Measurements from ENCODE around the gene CNTN6. TPM values are rescaled to one million over a fixed set of nuclear protein-coding genes. Genes with fewer than 3 reads are reported as not detected.

CNTN6 gene
- total RNA-seq, 1 experiment from 2014 or later: not detected

GRCh38 chr3:1235526-1236120 lies 142.8 kb downstream of the CNTN6 start:
- no peak overlapping the region for H2AFZ ChIP-seq (ENCODE audit: low read depth, low read length, poor library complexity, severe bottlenecking)
- no peaks in the 10 kb centered on the region for H3K27me3 ChIP-seq (ENCODE audit: insufficient read depth, low read length)
- H3K9ac ChIP-seq (ENCODE audit: low read length): no peak overlapping the region
- no peak for DNase-seq (ENCODE audit: low read depth, low spot score)
- CTCF ChIA-PET: no interaction called here
- no peak overlapping the region for H3K4me3 ChIP-seq (replicated peaks in 1 of 2; ENCODE audit: low read depth in 1 of 2, low read length in 2 of 2)
- H3K4me2 ChIP-seq (ENCODE audit: low read length): no peak overlapping the region
- H3K79me2 ChIP-seq (ENCODE audit: insufficient read depth, low read length): no peaks in the 10 kb centered on the region
- H3K4me1 ChIP-seq (ENCODE audit: control insufficient read depth in 1 of 2, insufficient read depth in 2 of 2, low read length in 2 of 2): no peaks in the 10 kb centered on the region
- no TSS peak for BruUV-seq (replicated peaks)
- RAD21 ChIA-PET (ENCODE audit: low non-redundant PET in 1 of 2, low total read pairs in 2 of 2, uncharacterized antibody in 2 of 2, unreplicated experiment in 2 of 2): no interaction called here
- TF ChIP-seq POLR2A (IDR thresholded peaks at IDR 0.05; ENCODE audit: borderline replicate concordance, extremely low read depth, insufficient read depth, insufficient read length) (no peak), EGR1 (IDR thresholded peaks at IDR 0.05; ENCODE audit: low read depth) (no peak), SRF (IDR thresholded peaks at IDR 0.05; ENCODE audit: low read depth) (no peak), SP1 (IDR thresholded peaks at IDR 0.05; ENCODE audit: low read depth) (no peak), ZFX (IDR thresholded peaks at IDR 0.05) (no peak), JUND (IDR thresholded peaks at IDR 0.05) (no peak)
- no peaks in the 10 kb centered on the region for H3K36me3 ChIP-seq (ENCODE audit: control insufficient read depth in 1 of 2, insufficient read depth in 2 of 2, low read length in 2 of 2)
- POLR2A ChIA-PET: no interaction called here
- no peak for ATAC-seq
- H4K20me1 ChIP-seq (ENCODE audit: insufficient read depth): no peaks in the 10 kb centered on the region
- no peaks in the 10 kb centered on the region for H3K9me2 ChIP-seq (ENCODE audit: insufficient read depth)
- H3K9me3 ChIP-seq (ENCODE audit: control insufficient read depth in 1 of 2, insufficient read depth in 1 of 2, low read depth in 1 of 2, low read length in 2 of 2): peaks cover 3 to 9% of the 10 kb centered on the region in 2 experiments; a peak in 3 of 4 replicates
- H3K27ac ChIP-seq (ENCODE audit: low read depth, low read length): no peak overlapping the region
- intact Hi-C loops (cut with micrococcal nuclease): no loop called here

- ATAC-seq: no peak
- Histone ChIP-seq H3K36me3 (ENCODE audit: control insufficient read depth in 1 of 2, insufficient read depth in 2 of 2, low read length in 2 of 2) (no peaks in the 10 kb centered on the region), H4K20me1 (ENCODE audit: insufficient read depth) (no peaks in the 10 kb centered on the region), H3K27ac (ENCODE audit: low read depth, low read length) (no peak overlapping the region), H3K27me3 (ENCODE audit: insufficient read depth, low read length) (no peaks in the 10 kb centered on the region), H3K9ac (ENCODE audit: low read length) (no peak overlapping the region), H3K4me3 (replicated peaks in 1 of 2; ENCODE audit: low read depth in 1 of 2, low read length in 2 of 2) (no peak overlapping the region), H3K4me2 (ENCODE audit: low read length) (no peak overlapping the region), H3K9me2 (ENCODE audit: insufficient read depth) (no peaks in the 10 kb centered on the region), H3K79me2 (ENCODE audit: insufficient read depth, low read length) (no peaks in the 10 kb centered on the region), H2AFZ (ENCODE audit: low read depth, low read length, poor library complexity, severe bottlenecking) (no peak overlapping the region), H3K4me1 (ENCODE audit: control insufficient read depth in 1 of 2, insufficient read depth in 2 of 2, low read length in 2 of 2) (no peaks in the 10 kb centered on the region), H3K9me3 (ENCODE audit: control insufficient read depth in 1 of 2, insufficient read depth in 1 of 2, low read depth in 1 of 2, low read length in 2 of 2) (peaks cover 16 to 25% of the 10 kb centered on the region in 2 experiments; a peak in 2 of 4 replicates)
- BruUV-seq (replicated peaks): no TSS peak
- intact Hi-C loops (cut with micrococcal nuclease): no loop called here
- CTCF ChIA-PET: no interaction called here
- DNase-seq (ENCODE audit: low read depth, low spot score): no peak
- RAD21 ChIA-PET (ENCODE audit: low non-redundant PET in 1 of 2, low total read pairs in 2 of 2, uncharacterized antibody in 2 of 2, unreplicated experiment in 2 of 2): no interaction called here
- no peak for TF ChIP-seq ZFX (IDR thresholded peaks at IDR 0.05)
- no peak for TF ChIP-seq SP1 (IDR thresholded peaks at IDR 0.05; ENCODE audit: low read depth)
- TF ChIP-seq EZH2 (IDR thresholded peaks at IDR 0.05): no peak
- TF ChIP-seq RAD21 (IDR thresholded peaks at IDR 0.05; ENCODE audit: low read depth): no peak
- TF ChIP-seq ZBTB33 (IDR thresholded peaks at IDR 0.05; ENCODE audit: extremely low read depth, insufficient replicate concordance, low read length): no peak
- no peak for TF ChIP-seq YY1 (IDR thresholded peaks at IDR 0.05; ENCODE audit: extremely low read depth, insufficient replicate concordance, low read depth, low read length)
- no peak for TF ChIP-seq MAX (IDR thresholded peaks at IDR 0.05)
- TF ChIP-seq ELF1 (IDR thresholded peaks at IDR 0.05; ENCODE audit: borderline replicate concordance, low read depth): no peak
- no peak for TF ChIP-seq CEBPB (IDR thresholded peaks at IDR 0.05; ENCODE audit: low read depth)
- TF ChIP-seq POLR2AphosphoS5 (IDR thresholded peaks at IDR 0.05; ENCODE audit: low read depth, low read length): no peak
- POLR2A ChIA-PET: no interaction called here
Observed at GRCh38 chr3:1251282-1252060, 158.6 kb downstream of the CNTN6 start.

All from HCT116 (cell line).